Natural killer cell (primary cell): ENCODE measurements around the gene SPEN. TPM values are rescaled to one million over a fixed set of nuclear protein-coding genes. Genes with fewer than 3 reads are reported as not detected.

Experiments used
- ATAC-seq, 3 donors: fragments of 150-1000 bp in 2 of 3; fragments of 200-7000 bp in 1 of 3; cut with Tn5 transposase; 1 replicate in 1 of 3; 2 replicates in 2 of 3; pipeline ENCODE4 v1.10.0; 2021; ENCODE audit warnings: mild to moderate bottlenecking in 2 of 3, moderate library complexity in 2 of 3
- DNase-seq, 2 donors: peaks; one replicate each; pipeline versions ENCODE4 v3.0.0 to v3.0.0-alpha.2; 2013 to 2021; ENCODE audit warnings: mixed read lengths in 1 of 2
- H3K27ac ChIP-seq: one replicate; pipeline ENCODE4 v1.5.1; 2013; ENCODE audit warnings: mild to moderate bottlenecking, low read length
- H3K27me3 ChIP-seq: one replicate; pipeline ENCODE4 v1.6.1; 2013; ENCODE audit warnings: low read length; ENCODE audit not compliant: control insufficient read depth, insufficient read depth
- H3K36me3 ChIP-seq: one replicate; pipeline ENCODE4 v1.6.1; 2013; ENCODE audit warnings: low read length; ENCODE audit not compliant: control insufficient read depth, insufficient read depth
- H3K4me1 ChIP-seq: one replicate; pipeline ENCODE4 v1.6.1; 2013; ENCODE audit warnings: low read length; ENCODE audit not compliant: control insufficient read depth, insufficient read depth
- H3K4me3 ChIP-seq: one replicate; pipeline ENCODE4 v1.5.1; 2013; ENCODE audit warnings: low read length
- H3K9me3 ChIP-seq: one replicate; pipeline ENCODE4 v1.6.1; 2013; ENCODE audit warnings: low read length; ENCODE audit not compliant: control insufficient read depth, insufficient read depth
- H3K27ac Mint-ChIP-seq, 2 donors: one replicate each; pipeline ENCODE4 v1.8.0; 2022; ENCODE audit warnings: mild to moderate bottlenecking in 2 of 2, mixed read lengths in 2 of 2, moderate library complexity in 1 of 2
- H3K27me3 Mint-ChIP-seq, 2 donors: one replicate each; pipeline ENCODE4 v1.8.0; 2022; ENCODE audit warnings: low read depth in 2 of 2, mixed read lengths in 2 of 2
- H3K36me3 Mint-ChIP-seq: one replicate; pipeline ENCODE4 v1.8.0; 2022; ENCODE audit warnings: mixed read lengths
- H3K4me1 Mint-ChIP-seq, 2 donors: one replicate each; pipeline ENCODE4 v1.8.0; 2022; ENCODE audit warnings: mixed read lengths in 2 of 2
- H3K4me3 Mint-ChIP-seq: one replicate; pipeline ENCODE4 v1.8.0; 2022; ENCODE audit warnings: mild to moderate bottlenecking, moderate library complexity, mixed read lengths
- H3K9me3 Mint-ChIP-seq, 2 donors: one replicate each; pipeline ENCODE4 v1.8.0; 2022; ENCODE audit warnings: mixed read lengths in 2 of 2
- CTCF ChIP-seq: fragments of 200-600 bp; IDR thresholded peaks from one replicate; pipeline ENCODE4 v1.8.0; 2022; ENCODE audit warnings: antibody characterized with exemption
- WGBS: methylation state at CpG from one replicate; pipeline ENCODE4 v1.1.7; 2013; ENCODE audit warnings: missing lambda C conversion rate; ENCODE audit not compliant: insufficient coverage; 5-methylcytosine and 5-hydroxymethylcytosine counted together
- intact Hi-C: fragments of 100-400 bp; cut with micrococcal nuclease; formaldehyde crosslinking; loops from one replicate; pipeline ENCODE4 v1.14.2; 2022
- total RNA-seq, 4 donors: library from RNA; stranded (reverse); fragments of 120-200 nt in 1 of 4; gene quantifications; one replicate each; pipeline versions ENCODE4 v1.2.3 to v1.2.4, GENCODE V29; 2013 to 2022

Gene SPEN
- total RNA-seq, 3 donors from 2014 or later (not counting 1 experiment from before 2014, with no cell fraction given) = 98.1 to 114 (median 105) TPM

- ATAC-seq (no peak), DNase-seq (no peak)
- 98% methylated on average over 5 of the region's 5 CpGs for WGBS
- no peaks in the 10 kb centered on the region for H3K27me3 Mint-ChIP-seq
- Histone ChIP-seq H3K4me1 (peaks cover 17% of the 10 kb centered on the region), H3K36me3 (peaks cover 5% of the 10 kb centered on the region), H3K4me3 (no peak overlapping the region), H3K27me3 (no peaks in the 10 kb centered on the region), H3K9me3 (no peaks in the 10 kb centered on the region), H3K27ac (no peak overlapping the region)
- intact Hi-C loops = no loop called here
- no peaks in the 10 kb centered on the region for H3K9me3 Mint-ChIP-seq
- peaks cover 56 to 64% of the 10 kb centered on the region in 2 donors for H3K4me1 Mint-ChIP-seq
- H3K27ac Mint-ChIP-seq = peak overlapping the region; percentile 14 to 82
- no peak overlapping the region for H3K4me3 Mint-ChIP-seq
- no peak for TF ChIP-seq CTCF
- no peaks in the 10 kb centered on the region for H3K36me3 Mint-ChIP-seq
Observed at GRCh38 chr1:15881961-15882360, 34.5 kb downstream of the SPEN start.

GRCh38 chr1:15882665-15883064 is 35.2 kb downstream of the SPEN start:
- TF ChIP-seq CTCF = no peak
- H3K4me1 Mint-ChIP-seq = peaks cover 57 to 66% of the 10 kb centered on the region in 2 donors
- no peaks in the 10 kb centered on the region for H3K9me3 Mint-ChIP-seq
- H3K4me3 ChIP-seq = no peak overlapping the region
- peak overlapping the region; percentile 1 for H3K27ac ChIP-seq
- no peaks in the 10 kb centered on the region for H3K9me3 ChIP-seq
- peaks cover 22% of the 10 kb centered on the region for H3K4me1 ChIP-seq
- H3K27me3 Mint-ChIP-seq = no peaks in the 10 kb centered on the region
- no peaks in the 10 kb centered on the region for H3K36me3 Mint-ChIP-seq
- ATAC-seq = no peak
- H3K27me3 ChIP-seq = no peaks in the 10 kb centered on the region
- peak overlapping the region; percentile 82 to 83 for H3K27ac Mint-ChIP-seq
- DNase-seq = no peak
- H3K4me3 Mint-ChIP-seq = no peak overlapping the region
- intact Hi-C loops = no loop called here
- 98% methylated on average over 2 of the region's 2 CpGs for WGBS
- peaks cover 5% of the 10 kb centered on the region for H3K36me3 ChIP-seq

- no peak for TF ChIP-seq CTCF
- WGBS = 57% methylated on average over 4 of the region's 6 CpGs
- Mint-ChIP-seq H3K36me3 (no peaks in the 10 kb centered on the region), H3K4me3 (no peak overlapping the region), H3K27me3 (no peaks in the 10 kb centered on the region), H3K4me1 (peaks cover 57 to 66% of the 10 kb centered on the region in 2 donors), H3K9me3 (no peaks in the 10 kb centered on the region), H3K27ac (peak overlapping the region; percentile 82 to 83)
- H3K27me3 ChIP-seq = no peaks in the 10 kb centered on the region
- ATAC-seq (peak; percentile 60 to 68 (median 65)), DNase-seq (no peak)
- peak overlapping the region; percentile 1 for H3K27ac ChIP-seq
- H3K9me3 ChIP-seq = no peaks in the 10 kb centered on the region
- no peak overlapping the region for H3K4me3 ChIP-seq
- intact Hi-C loops = no loop called here
- peaks cover 22% of the 10 kb centered on the region for H3K4me1 ChIP-seq
- H3K36me3 ChIP-seq = peaks cover 1% of the 10 kb centered on the region
Observed at GRCh38 chr1:15883326-15883725, 35.8 kb downstream of the SPEN start.

GRCh38 chr1:15884477-15884876 is 37.0 kb downstream of the SPEN start:
- H3K9me3 Mint-ChIP-seq = no peaks in the 10 kb centered on the region
- no peak overlapping the region for H3K4me3 ChIP-seq

More at GRCh38 chr1:15884477-15884876, 37.0 kb downstream of the SPEN start:
- no peak overlapping the region for H3K4me3 Mint-ChIP-seq
- no peaks in the 10 kb centered on the region for H3K27me3 Mint-ChIP-seq
- no peaks in the 10 kb centered on the region for H3K36me3 Mint-ChIP-seq
- DNase-seq = no peak
- no peak overlapping the region for H3K27ac ChIP-seq
- H3K9me3 ChIP-seq = no peaks in the 10 kb centered on the region
- peaks cover 52 to 60% of the 10 kb centered on the region in 2 donors for H3K4me1 Mint-ChIP-seq
- WGBS = 97% methylated on average over 3 of the region's 4 CpGs
- no peak for ATAC-seq
- peaks cover 22% of the 10 kb centered on the region for H3K4me1 ChIP-seq
- no peak for TF ChIP-seq CTCF
- peak overlapping the region; percentile 47 to 83 for H3K27ac Mint-ChIP-seq
- H3K27me3 ChIP-seq = no peaks in the 10 kb centered on the region
- intact Hi-C loops = no loop called here
- H3K36me3 ChIP-seq = no peaks in the 10 kb centered on the region
